ENCODE measurements around the gene METTL26. TPM values are rescaled to one million over a fixed set of nuclear protein-coding genes. Genes with fewer than 3 reads are reported as not detected.

METTL26 gene
- total and polyA plus RNA-seq, 9 of the 15 experiments (the other 6 are each of a cell fraction or from before 2014, with no cell fraction given): 7.3 to 262 (median 80.9) TPM

- TF ChIP-seq, protein P1, sequence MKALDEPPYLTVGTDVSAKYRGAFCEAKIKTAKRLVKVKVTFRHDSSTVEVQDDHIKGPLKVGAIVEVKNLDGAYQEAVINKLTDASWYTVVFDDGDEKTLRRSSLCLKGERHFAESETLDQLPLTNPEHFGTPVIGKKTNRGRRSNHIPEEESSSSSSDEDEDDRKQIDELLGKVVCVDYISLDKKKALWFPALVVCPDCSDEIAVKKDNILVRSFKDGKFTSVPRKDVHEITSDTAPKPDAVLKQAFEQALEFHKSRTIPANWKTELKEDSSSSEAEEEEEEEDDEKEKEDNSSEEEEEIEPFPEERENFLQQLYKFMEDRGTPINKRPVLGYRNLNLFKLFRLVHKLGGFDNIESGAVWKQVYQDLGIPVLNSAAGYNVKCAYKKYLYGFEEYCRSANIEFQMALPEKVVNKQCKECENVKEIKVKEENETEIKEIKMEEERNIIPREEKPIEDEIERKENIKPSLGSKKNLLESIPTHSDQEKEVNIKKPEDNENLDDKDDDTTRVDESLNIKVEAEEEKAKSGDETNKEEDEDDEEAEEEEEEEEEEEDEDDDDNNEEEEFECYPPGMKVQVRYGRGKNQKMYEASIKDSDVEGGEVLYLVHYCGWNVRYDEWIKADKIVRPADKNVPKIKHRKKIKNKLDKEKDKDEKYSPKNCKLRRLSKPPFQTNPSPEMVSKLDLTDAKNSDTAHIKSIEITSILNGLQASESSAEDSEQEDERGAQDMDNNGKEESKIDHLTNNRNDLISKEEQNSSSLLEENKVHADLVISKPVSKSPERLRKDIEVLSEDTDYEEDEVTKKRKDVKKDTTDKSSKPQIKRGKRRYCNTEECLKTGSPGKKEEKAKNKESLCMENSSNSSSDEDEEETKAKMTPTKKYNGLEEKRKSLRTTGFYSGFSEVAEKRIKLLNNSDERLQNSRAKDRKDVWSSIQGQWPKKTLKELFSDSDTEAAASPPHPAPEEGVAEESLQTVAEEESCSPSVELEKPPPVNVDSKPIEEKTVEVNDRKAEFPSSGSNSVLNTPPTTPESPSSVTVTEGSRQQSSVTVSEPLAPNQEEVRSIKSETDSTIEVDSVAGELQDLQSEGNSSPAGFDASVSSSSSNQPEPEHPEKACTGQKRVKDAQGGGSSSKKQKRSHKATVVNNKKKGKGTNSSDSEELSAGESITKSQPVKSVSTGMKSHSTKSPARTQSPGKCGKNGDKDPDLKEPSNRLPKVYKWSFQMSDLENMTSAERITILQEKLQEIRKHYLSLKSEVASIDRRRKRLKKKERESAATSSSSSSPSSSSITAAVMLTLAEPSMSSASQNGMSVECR (CRISPR knock-in tag; IDR thresholded peaks at IDR 0.05): peak; percentile 81; the same call in 1 of the 2 replicates
- TF ChIP-seq ADNP (tag; IDR thresholded peaks at IDR 0.05) (no peak), CBX2 (IDR thresholded peaks at IDR 0.05; ENCODE audit: insufficient read depth, low read length, poor library complexity, severe bottlenecking) (no peak), ZNF512 (tag; IDR thresholded peaks at IDR 0.05) (no peak), POLR2B (IDR thresholded peaks at IDR 0.05; ENCODE audit: low read depth, partially characterized antibody) (peak; percentile 58), GMEB1 (CRISPR knock-in tag; IDR thresholded peaks at IDR 0.05) (0 out of 2 replicates have a peak, but pooled peaks have one; percentile 43), TBP (optimal IDR thresholded peaks at IDR 0.05; ENCODE audit: low read depth, low read length) (peak; percentile 79)
- TF ChIP-seq, protein P2, sequence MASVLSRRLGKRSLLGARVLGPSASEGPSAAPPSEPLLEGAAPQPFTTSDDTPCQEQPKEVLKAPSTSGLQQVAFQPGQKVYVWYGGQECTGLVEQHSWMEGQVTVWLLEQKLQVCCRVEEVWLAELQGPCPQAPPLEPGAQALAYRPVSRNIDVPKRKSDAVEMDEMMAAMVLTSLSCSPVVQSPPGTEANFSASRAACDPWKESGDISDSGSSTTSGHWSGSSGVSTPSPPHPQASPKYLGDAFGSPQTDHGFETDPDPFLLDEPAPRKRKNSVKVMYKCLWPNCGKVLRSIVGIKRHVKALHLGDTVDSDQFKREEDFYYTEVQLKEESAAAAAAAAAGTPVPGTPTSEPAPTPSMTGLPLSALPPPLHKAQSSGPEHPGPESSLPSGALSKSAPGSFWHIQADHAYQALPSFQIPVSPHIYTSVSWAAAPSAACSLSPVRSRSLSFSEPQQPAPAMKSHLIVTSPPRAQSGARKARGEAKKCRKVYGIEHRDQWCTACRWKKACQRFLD (CRISPR knock-in tag; IDR thresholded peaks at IDR 0.05): peak; percentile 68; the same call in 1 of the 2 replicates
- TF ChIP-seq, protein P3, sequence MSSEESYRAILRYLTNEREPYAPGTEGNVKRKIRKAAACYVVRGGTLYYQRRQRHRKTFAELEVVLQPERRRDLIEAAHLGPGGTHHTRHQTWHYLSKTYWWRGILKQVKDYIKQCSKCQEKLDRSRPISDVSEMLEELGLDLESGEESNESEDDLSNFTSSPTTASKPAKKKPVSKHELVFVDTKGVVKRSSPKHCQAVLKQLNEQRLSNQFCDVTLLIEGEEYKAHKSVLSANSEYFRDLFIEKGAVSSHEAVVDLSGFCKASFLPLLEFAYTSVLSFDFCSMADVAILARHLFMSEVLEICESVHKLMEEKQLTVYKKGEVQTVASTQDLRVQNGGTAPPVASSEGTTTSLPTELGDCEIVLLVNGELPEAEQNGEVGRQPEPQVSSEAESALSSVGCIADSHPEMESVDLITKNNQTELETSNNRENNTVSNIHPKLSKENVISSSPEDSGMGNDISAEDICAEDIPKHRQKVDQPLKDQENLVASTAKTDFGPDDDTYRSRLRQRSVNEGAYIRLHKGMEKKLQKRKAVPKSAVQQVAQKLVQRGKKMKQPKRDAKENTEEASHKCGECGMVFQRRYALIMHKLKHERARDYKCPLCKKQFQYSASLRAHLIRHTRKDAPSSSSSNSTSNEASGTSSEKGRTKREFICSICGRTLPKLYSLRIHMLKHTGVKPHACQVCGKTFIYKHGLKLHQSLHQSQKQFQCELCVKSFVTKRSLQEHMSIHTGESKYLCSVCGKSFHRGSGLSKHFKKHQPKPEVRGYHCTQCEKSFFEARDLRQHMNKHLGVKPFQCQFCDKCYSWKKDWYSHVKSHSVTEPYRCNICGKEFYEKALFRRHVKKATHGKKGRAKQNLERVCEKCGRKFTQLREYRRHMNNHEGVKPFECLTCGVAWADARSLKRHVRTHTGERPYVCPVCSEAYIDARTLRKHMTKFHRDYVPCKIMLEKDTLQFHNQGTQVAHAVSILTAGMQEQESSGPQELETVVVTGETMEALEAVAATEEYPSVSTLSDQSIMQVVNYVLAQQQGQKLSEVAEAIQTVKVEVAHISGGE (CRISPR knock-in tag; IDR thresholded peaks at IDR 0.05): peak in 2 of 3 experiments; percentile 58 to 87; a peak in 2 of 6 replicates
Observed at GRCh38 chr16:684071-684794, 48.1 kb upstream of the METTL26 start, which contains the start of gene JMJD8 (continued).
